Stimulated activated CD8-positive, alpha-beta memory T cell treated with anti-CD3 and anti-CD28 coated beads, Interleukin-4, amount 100 ng/mL, for 24 hours (primary cell): ENCODE data around the gene NUMA1.

Experiments
- DNase-seq: peaks from one replicate; pipeline ENCODE4 v3.0.0-alpha.2; 2020; ENCODE audit warnings: low read depth

NUMA1 gene

DNA sequence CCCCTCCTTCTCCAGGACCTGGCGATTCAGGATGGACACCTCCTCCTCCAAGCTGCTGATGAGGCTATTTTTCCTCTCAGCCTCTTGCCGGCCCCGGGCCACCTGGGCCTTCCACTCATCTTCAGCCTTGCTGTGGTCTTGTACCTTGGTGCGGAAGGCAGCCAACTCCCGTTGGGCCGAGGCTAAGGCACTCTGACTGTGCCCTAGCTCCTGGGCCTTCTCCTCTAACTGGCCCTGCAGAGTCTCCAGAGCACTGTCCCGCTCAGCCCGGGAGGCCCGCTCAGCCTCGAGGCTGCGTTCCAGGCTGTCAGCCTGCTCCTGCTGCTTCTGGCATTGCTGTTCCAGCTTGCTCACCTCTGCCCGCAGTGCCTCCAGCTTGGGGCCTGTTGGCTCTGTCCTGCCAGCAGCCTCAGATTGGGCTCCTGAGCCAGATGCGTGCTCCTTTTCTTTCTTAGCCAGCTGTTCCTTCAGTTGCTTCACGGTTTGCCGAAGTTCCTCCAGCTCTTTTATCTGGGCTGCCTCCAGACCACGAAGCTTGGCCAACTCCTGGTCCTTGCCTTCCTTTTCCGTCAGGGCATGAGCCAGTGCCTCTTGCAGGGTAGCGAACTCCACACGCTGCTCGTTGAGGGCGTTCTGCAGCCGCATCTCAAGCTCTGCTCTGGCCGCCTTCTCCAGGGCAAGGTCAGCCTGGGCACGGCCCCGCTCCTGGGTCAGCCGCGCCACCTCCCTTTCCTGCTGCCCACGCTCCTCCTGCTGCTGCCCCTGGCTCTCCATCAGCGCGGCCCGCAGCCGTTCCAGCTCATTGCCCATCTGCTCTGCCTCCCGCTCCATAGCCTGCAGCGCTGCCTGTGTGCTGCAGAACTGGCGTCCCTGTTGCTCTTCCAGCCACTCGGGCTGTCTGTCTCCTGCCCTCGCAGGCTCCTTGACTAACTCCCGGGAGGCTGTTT, 66.3 kb downstream of the NUMA1 start:
- no peak for DNase-seq

- DNase-seq: no peak
Measured at GRCh38 chr11:72012897-72013721, 67.2 kb downstream of the NUMA1 start.

DNA sequence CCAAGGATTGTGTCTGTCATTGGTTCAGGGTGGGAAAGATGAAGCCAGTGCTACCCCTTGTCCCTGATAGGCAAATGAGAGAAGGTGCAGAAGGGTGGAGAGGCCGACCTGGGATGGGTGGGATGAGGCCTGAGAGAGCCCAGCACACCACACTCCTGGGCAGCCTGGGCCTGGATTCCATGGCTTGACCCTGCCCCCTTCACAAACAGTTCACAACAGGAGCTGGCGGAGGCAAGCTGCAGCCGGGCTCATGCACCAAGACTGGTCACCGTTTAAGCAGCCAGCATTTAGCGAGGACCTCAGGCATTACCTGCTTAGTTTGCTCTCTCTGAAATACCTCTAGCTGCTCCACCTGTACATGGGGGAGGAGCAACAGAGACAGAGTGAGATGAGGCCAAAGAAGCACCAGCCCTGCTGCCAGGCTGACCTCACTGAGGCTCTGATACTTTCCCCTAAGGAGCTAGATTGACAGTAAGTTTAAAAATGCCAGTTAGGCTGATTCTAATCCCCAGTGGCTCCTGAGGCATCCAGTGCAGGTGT, 68.2 kb downstream of the NUMA1 start:
- DNase-seq: no peak

- DNase-seq: no peak
Measured at GRCh38 chr11:72010529-72011233, 69.7 kb downstream of the NUMA1 start.

DNA sequence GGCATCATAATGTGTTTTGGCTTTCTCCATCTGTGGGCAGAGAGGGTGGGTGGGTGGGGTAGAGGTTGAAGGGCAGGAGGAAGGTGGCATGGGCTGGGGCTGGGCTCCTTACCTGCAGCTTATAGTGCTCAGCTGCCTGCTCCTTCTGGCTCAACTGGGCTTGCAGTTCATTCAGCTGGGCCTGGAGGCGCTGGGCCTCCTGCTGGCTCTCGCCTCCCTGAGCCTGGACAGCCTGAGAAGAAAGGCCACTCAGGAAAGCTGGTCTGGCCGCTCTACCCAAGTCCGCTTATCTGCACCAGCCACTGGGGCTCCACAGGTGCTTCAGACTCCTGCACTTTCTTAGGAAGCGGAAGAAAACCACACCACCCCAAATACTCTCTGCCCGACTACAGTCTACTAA, 71.2 kb downstream of the NUMA1 start:
- no peak for DNase-seq

DNA sequence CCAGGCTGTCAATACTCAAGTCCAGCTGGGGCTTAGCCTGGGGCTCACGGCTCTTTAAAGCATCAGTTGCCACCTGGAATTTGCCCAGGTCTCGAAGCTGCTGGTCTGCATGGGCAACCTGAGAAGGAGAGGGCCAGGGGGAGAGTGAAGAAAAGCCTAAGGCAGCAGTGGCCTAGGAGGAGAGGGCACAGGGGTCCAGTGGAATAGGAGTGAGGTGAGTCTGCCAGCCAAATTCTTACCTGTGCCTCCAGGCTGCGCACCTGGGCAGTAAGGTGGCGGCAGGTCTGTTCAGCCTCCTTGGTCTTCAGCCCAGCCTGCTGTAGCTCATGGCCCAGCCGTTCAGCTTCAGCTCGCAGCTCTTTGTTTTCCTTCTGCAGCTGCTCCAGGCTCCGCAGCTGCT, 71.6 kb downstream of the NUMA1 start:
- no peak for DNase-seq

- no peak for DNase-seq
Measured at GRCh38 chr11:72007587-72007986, 72.8 kb downstream of the NUMA1 start.

- no peak for DNase-seq
Measured at GRCh38 chr11:72007089-72007476, 73.3 kb downstream of the NUMA1 start.

GRCh38 chr11:72006309-72007088, 73.8 kb downstream of the NUMA1 start:
- DNase-seq: no peak

DNA sequence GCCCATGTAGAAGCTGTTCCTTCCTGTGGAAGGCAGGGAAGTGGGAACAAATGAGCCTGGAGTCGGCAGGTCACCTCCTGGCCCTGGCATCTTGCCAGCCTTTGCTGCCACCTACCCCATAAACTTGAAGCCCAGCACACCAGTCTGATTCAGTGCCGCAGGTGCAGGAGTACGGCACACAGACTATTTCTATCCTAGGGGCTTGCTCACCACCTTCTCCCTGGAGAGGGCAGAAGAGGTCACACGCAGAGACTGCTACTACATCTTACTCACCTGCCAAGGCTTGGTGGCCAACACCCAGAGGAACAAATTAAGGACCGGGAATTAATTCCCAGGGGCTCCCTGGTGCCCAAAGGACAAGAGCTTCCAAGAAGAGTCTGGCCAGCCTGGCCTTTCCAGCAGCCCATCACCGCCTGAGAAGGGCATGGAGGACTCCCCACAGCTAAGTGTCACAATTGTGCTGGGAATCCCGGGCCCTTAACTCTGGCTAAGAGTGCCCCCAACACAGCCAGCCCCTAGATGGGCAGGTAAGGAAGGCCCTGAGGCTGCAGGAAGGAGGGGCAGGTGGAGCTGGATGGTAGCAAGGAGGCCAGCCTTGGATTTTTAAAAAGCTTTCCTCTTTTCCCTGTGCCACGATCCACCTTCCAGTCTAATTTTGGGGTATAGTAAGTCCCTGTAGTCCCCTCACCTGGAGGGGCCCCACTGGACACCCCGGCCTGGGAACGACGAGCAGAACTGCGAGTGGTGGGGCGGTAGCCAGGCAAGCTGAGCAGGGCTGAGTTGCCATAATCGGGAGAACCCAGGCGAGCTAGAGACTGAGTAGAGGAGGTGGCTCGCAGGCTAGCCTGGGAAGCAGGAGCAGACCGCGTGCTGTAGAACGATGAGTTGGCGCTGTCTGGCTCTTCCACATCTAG, 74.7 kb downstream of the NUMA1 start:
- DNase-seq: no peak

- no peak for DNase-seq
Measured at GRCh38 chr11:72004515-72005346, 75.6 kb downstream of the NUMA1 start.

DNA sequence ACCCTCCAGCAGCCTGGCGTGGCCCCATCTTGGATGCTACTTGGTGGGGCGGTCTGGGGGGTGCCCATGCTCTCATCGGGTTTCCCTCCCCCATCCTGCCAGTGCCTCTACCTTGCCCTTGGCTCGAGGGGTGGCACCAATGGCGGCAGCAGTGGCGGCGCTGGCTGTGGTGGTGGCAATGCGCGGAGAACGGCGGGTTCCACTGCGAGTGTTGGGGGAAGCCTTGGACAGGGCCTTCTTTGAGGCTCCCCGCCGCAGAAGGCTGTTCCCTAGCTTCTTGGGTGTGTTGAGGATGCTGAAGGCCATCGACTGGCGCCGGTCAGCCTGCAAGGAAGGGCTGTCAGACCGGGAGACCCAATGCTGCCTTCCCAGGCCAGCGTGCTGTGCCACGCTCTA, 76.6 kb downstream of the NUMA1 start:
- no peak for DNase-seq

- DNase-seq: no peak
Measured at GRCh38 chr11:72002841-72003775, 77.2 kb downstream of the NUMA1 start.

- DNase-seq: no peak
Measured at GRCh38 chr11:72001834-72002591, 78.3 kb downstream of the NUMA1 start.

- no peak for DNase-seq
Measured at GRCh38 chr11:72001285-72001684, 79.1 kb downstream of the NUMA1 start.

DNA sequence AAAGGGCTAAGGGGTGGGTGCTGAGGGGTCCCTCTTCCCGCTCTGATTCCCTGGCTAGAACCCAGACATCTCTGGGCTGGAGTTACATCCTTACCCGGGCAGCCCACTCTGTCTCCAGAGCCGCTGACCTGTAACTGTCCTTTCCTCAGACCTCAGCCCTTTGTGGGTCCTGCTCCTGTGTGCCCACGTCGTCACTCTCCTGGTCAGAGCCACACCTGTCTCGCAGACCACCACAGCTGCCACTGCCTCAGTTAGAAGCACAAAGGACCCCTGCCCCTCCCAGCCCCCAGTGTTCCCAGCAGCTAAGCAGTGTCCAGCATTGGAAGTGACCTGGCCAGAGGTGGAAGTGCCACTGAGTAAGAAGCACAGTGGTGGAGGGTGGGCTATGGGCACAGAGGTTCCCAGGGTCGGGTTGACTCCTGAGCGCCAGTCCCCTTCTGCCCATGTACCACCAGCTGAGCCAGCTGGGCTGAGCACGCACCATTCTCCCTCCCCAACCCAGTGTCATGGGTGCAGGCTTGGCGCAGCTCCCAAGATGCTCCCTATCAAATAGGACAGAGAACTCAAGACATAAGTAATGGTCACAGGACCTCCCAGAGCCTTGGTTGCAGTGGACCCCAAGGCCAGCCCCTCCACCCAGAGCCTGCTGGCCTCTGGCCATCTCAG, 80.0 kb downstream of the NUMA1 start:
- no peak for DNase-seq

DNA sequence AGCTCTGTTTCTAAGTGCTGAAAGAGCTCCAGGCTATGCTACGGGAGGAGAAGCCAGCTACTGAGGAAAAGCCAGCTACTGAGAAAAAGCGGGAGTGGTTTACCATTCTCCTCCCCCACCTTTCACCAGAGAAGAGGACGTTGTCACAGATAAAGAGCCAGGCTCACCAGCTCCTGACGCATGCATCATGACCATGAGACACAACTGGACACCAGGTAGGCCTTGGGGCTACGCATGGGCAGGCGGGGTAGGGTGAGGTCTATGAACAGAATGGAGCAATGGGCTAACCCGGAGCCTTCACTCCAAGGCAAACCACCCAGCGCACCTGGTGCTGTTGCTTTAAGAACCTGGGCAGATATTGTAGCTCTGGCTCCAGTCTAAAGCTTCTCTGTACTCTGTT, 80.5 kb downstream of the NUMA1 start:
- no peak for DNase-seq
